Left kidney (tissue), 2 donors: Measurements from ENCODE around the gene SH3BP5L. TPM values are rescaled to one million over a fixed set of nuclear protein-coding genes. Genes with fewer than 3 reads are reported as not detected.

Source experiments
- DNase-seq: peaks from one replicate; pipeline ENCODE4 v3.0.0-alpha.2; 2013
- polyA plus RNA-seq: library from polyadenylated mRNA; unstranded; fragments of 120-200 nt; gene quantifications from one replicate; pipeline ENCODE4 v1.2.1, GENCODE V29; 2013; ENCODE audit not compliant: insufficient read length

The SH3BP5L gene
- polyA plus RNA-seq, 1 donor = 25.0 TPM

- DNase-seq = no peak
Measured at GRCh38 chr1:248779350-248779749, 46.4 kb downstream of the SH3BP5L start.

- no peak for DNase-seq
Measured at GRCh38 chr1:248778906-248779305, 46.8 kb downstream of the SH3BP5L start.

- no peak for DNase-seq
Measured at GRCh38 chr1:248776991-248777390, 48.7 kb downstream of the SH3BP5L start.

GRCh38 chr1:248775441-248775840 is 50.3 kb downstream of the SH3BP5L start:
- no peak for DNase-seq

Other genes starting within 250 kb of the SH3BP5L start
- gene OR2T10, start 228.2 kb downstream of the SH3BP5L start, polyA plus RNA-seq = 0.05 TPM
- not detected for gene OR2T11, start 190.8 kb downstream of the SH3BP5L start, polyA plus RNA-seq
- not detected for gene OR2T35, start 180.6 kb downstream of the SH3BP5L start, polyA plus RNA-seq
- gene OR2T27, start 170.4 kb downstream of the SH3BP5L start, polyA plus RNA-seq = not detected
- gene OR14I1, start 123.1 kb downstream of the SH3BP5L start, polyA plus RNA-seq = not detected
- not detected for gene LYPD8, start 70.2 kb downstream of the SH3BP5L start, polyA plus RNA-seq
- 20.2 TPM for gene ZNF672, start 12.3 kb upstream of the SH3BP5L start, polyA plus RNA-seq
- gene ZNF692, start 33.2 kb upstream of the SH3BP5L start, polyA plus RNA-seq = 49.7 TPM
- 14.2 TPM for gene PGBD2, start 80.3 kb upstream of the SH3BP5L start, polyA plus RNA-seq